PC-9 (cell line): ENCODE results near the gene ERC2. TPM values are rescaled to one million over a fixed set of nuclear protein-coding genes. Genes with fewer than 3 reads are reported as not detected.

Source experiments
- BruUV-seq: library from RNA; stranded (reverse); fragments of 400-500 nt; replicated peaks from 2 replicates; lab custom pipeline; 2021; lab: Mats Ljungman, UMichigan
- CTCF ChIA-PET: fragments of 300-600 bp; sonication (Branson Sonifier 250); formaldehyde crosslinking; loops from one replicate; lab custom pipeline; 2022; ENCODE audit warnings: antibody characterized with exemption; lab: Charles Lee
- POLR2A ChIA-PET: fragments of 300-600 bp; sonication (Branson Sonifier 250); formaldehyde crosslinking; loops from one replicate; lab custom pipeline; 2022; ENCODE audit warnings: antibody characterized with exemption; ENCODE audit not compliant: unreplicated experiment; lab: Charles Lee
- DNase-seq, 2 experiments: peaks; one replicate each; pipeline versions ENCODE4 v3.0.0 to v3.0.0-alpha.2; 2015 to 2022; ENCODE audit warnings: mixed read lengths in 1 of 2
- H2AFZ ChIP-seq: fragments of 200-600 bp; sonication (generic); 2 replicates; pipeline ENCODE4 v1.8.1; 2017; ENCODE audit warnings: antibody characterized with exemption
- H3F3A ChIP-seq: fragments of 200-600 bp; sonication (generic); 2 replicates; pipeline ENCODE4 v1.8.1; 2017; ENCODE audit warnings: antibody characterized with exemption, mild to moderate bottlenecking, low read depth; ENCODE audit not compliant: insufficient read depth
- H3K27ac ChIP-seq: fragments of 200-600 bp; sonication (generic); 2 replicates; pipeline ENCODE4 v1.6.1; 2016; ENCODE audit warnings: mixed run types
- H3K27me3 ChIP-seq: fragments of 200-600 bp; sonication (generic); 2 replicates; pipeline ENCODE4 v1.6.1; 2016; ENCODE audit warnings: low read depth, mixed run types; ENCODE audit not compliant: insufficient read depth
- H3K36me3 ChIP-seq: fragments of 200-600 bp; sonication (generic); 2 replicates; pipeline ENCODE4 v1.6.1; 2016; ENCODE audit warnings: low read depth, mixed run types
- H3K4me1 ChIP-seq: fragments of 200-600 bp; sonication (generic); replicated peaks from 2 replicates; pipeline ENCODE4 v1.6.1; 2016; ENCODE audit warnings: mixed run types; ENCODE audit not compliant: insufficient read depth
- H3K4me2 ChIP-seq: fragments of 200-600 bp; sonication (generic); 2 replicates; pipeline ENCODE4 v1.6.1; 2017; ENCODE audit warnings: mixed run types
- H3K4me3 ChIP-seq: fragments of 200-600 bp; sonication (generic); 2 replicates; pipeline ENCODE4 v1.6.1; 2016; ENCODE audit warnings: mixed run types
- H3K79me2 ChIP-seq: fragments of 200-600 bp; sonication (generic); 2 replicates; pipeline ENCODE4 v1.6.1; 2017; ENCODE audit warnings: low read depth, mixed run types
- H3K9me2 ChIP-seq: fragments of 200-600 bp; sonication (generic); 2 replicates; pipeline ENCODE4 v1.8.1; 2017; ENCODE audit warnings: mild to moderate bottlenecking; ENCODE audit not compliant: insufficient read depth
- H3K9me3 ChIP-seq: fragments of 200-600 bp; sonication (generic); 2 replicates; pipeline ENCODE4 v1.8.1; 2016; ENCODE audit warnings: low read depth; ENCODE audit not compliant: insufficient read depth
- H4K20me1 ChIP-seq: fragments of 200-600 bp; sonication (generic); 2 replicates; pipeline ENCODE4 v1.8.1; 2017; ENCODE audit not compliant: insufficient read depth
- EZH2 ChIP-seq: fragments of 200-600 bp; sonication (generic); IDR thresholded peaks from 2 replicates; pipeline ENCODE4 v1.8.0; 2017; ENCODE audit warnings: antibody characterized with exemption, low read depth
- intact Hi-C: fragments of 100-400 bp; cut with micrococcal nuclease; formaldehyde crosslinking; loops from one replicate; pipeline ENCODE4 v1.10.0; 2022; ENCODE audit not compliant: unreplicated experiment
- total RNA-seq: library from RNA; stranded (reverse); gene quantifications from 2 replicates; pipeline ENCODE4 v1.2.3, GENCODE V29; 2021
- TF ChIP-seq, protein P1 (sequence below): fragments of 200-600 bp; sonication (generic); conservative IDR thresholded peaks from 2 replicates; pipeline ENCODE4 v1.6.1; 2017; ENCODE audit warnings: mixed run types, antibody characterized with exemption, mild to moderate bottlenecking, moderate library complexity

The ERC2 gene
- total RNA-seq, 1 experiment from 2014 or later, result 1.4 TPM

DNA sequence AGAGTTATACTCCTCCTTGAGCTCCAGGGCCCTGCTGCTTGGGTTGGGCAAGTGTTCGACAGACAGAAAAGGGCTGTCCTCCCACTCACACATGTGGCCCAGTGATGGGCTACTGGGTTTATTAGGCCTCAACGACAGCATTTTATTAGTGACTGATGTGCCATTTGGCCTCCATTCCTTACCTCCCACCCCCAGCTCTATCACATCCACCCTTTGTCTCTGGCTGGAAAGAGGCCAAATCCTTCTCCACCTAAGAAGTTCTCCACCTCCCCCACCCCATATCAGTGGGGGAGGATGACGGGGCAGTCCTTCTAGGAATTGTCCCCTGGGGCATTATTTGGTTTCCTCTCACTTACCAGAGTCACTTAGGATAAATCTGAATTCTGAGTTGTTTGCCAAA, 924.0 kb downstream of the ERC2 start:
- Histone ChIP-seq H3K4me2 (no peak overlapping the region), H3F3A (no peaks in the 10 kb centered on the region), H3K27me3 (no peaks in the 10 kb centered on the region), H3K79me2 (no peaks in the 10 kb centered on the region), H3K4me1 (no peaks in the 10 kb centered on the region), H3K36me3 (no peaks in the 10 kb centered on the region), H3K4me3 (no peak overlapping the region), H3K27ac (no peak overlapping the region), H4K20me1 (no peaks in the 10 kb centered on the region), H3K9me2 (no peaks in the 10 kb centered on the region), H3K9me3 (no peaks in the 10 kb centered on the region), H2AFZ (no peak overlapping the region)
- ChIA-PET CTCF (no interaction called here), POLR2A (no interaction called here)
- BruUV-seq, result no TSS peak
- TF ChIP-seq, protein P1, sequence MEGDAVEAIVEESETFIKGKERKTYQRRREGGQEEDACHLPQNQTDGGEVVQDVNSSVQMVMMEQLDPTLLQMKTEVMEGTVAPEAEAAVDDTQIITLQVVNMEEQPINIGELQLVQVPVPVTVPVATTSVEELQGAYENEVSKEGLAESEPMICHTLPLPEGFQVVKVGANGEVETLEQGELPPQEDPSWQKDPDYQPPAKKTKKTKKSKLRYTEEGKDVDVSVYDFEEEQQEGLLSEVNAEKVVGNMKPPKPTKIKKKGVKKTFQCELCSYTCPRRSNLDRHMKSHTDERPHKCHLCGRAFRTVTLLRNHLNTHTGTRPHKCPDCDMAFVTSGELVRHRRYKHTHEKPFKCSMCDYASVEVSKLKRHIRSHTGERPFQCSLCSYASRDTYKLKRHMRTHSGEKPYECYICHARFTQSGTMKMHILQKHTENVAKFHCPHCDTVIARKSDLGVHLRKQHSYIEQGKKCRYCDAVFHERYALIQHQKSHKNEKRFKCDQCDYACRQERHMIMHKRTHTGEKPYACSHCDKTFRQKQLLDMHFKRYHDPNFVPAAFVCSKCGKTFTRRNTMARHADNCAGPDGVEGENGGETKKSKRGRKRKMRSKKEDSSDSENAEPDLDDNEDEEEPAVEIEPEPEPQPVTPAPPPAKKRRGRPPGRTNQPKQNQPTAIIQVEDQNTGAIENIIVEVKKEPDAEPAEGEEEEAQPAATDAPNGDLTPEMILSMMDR, result no peak
- TF ChIP-seq EZH2, result no peak
- DNase-seq, result no peak
- intact Hi-C loops, result no loop called here

DNA sequence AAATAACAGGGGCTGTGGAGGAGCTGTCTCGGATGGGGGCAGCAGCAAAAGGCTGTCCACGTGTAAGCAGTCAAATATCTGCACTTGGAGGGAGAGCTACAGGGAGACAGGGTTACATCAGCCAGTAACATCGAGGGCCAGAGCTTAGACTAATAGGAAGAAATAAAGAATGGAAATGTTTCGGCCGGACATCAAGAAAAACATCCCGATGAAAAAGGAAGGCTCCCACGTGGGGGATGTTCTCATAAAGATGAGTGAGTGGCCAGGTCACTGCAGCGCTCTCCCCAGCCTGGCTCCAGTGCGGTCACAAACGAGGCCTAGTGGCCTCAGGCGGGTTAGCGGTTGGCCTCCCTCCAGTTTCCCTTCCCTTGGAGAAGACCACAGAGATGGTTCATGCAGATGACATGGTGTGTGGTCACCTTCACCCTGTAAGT, 925.1 kb downstream of the ERC2 start:
- intact Hi-C loops, result no loop called here
- ChIA-PET POLR2A (no interaction called here), CTCF (no interaction called here)
- Histone ChIP-seq H3K9me2 (no peaks in the 10 kb centered on the region), H2AFZ (no peak overlapping the region), H4K20me1 (no peaks in the 10 kb centered on the region), H3K27me3 (no peaks in the 10 kb centered on the region), H3K27ac (no peak overlapping the region), H3K4me3 (no peak overlapping the region), H3F3A (no peaks in the 10 kb centered on the region), H3K4me1 (no peaks in the 10 kb centered on the region), H3K9me3 (no peaks in the 10 kb centered on the region), H3K4me2 (no peak overlapping the region), H3K79me2 (no peaks in the 10 kb centered on the region), H3K36me3 (no peaks in the 10 kb centered on the region)
- TF ChIP-seq, protein P1, result no peak
- TF ChIP-seq EZH2, result no peak
- no TSS peak for BruUV-seq
- no peak for DNase-seq

DNA sequence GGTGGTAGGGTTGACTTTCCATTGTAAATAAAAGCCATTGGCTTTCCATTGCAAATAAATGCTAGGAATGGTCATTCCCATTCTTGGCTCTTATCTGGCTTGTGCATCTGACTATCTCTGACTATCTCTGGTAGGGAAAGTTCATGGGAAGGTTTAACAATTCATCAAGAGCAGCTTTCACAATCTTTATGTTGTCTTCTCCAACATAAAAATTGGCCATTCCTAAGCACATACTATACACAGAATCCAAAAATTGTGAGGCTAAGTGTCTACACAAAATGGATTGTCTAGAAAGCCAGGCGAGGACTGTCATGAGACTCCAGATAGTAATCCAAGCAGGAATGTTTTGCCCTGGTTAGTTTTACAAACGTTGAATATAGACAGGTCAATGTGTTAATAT, 926.8 kb downstream of the ERC2 start:
- no TSS peak for BruUV-seq
- intact Hi-C loops, result no loop called here
- no peak overlapping the region for H2AFZ ChIP-seq
- no peak overlapping the region for H3K4me2 ChIP-seq
- no peaks in the 10 kb centered on the region for H4K20me1 ChIP-seq
- no peaks in the 10 kb centered on the region for H3F3A ChIP-seq
- H3K27me3 ChIP-seq, result no peaks in the 10 kb centered on the region
- H3K36me3 ChIP-seq, result no peaks in the 10 kb centered on the region
- no peak for DNase-seq
- TF ChIP-seq, protein P1, result no peak
- no peak for TF ChIP-seq EZH2
- H3K9me2 ChIP-seq, result no peaks in the 10 kb centered on the region
- no peak overlapping the region for H3K27ac ChIP-seq
- H3K9me3 ChIP-seq, result no peaks in the 10 kb centered on the region
- H3K4me3 ChIP-seq, result no peak overlapping the region
- POLR2A ChIA-PET, result interaction anchor here (0.6 kb wide), 1 partner anchor 23 kb away, joined by 3 read pairs; no protein-coding TSS in a partner anchor
- CTCF ChIA-PET, result no interaction called here
- H3K4me1 ChIP-seq, result no peaks in the 10 kb centered on the region
- H3K79me2 ChIP-seq, result no peaks in the 10 kb centered on the region
